SK-N-MC (cell line): ENCODE results near the gene SENP3.

Source experiments
- DNase-seq: peaks from one replicate; pipeline ENCODE4 v3.0.0-alpha.2; 2011; ENCODE audit warnings: low read depth, low spot score
- H3K27ac ChIP-seq: fragments of 200-600 bp; sonication (generic); 2 replicates; pipeline ENCODE4 v1.5.1; 2016; ENCODE audit warnings: mixed run types
- H3K36me3 ChIP-seq: fragments of 200-600 bp; sonication (generic); 2 replicates; pipeline ENCODE4 v1.6.1; 2017; ENCODE audit warnings: antibody characterized with exemption, low read length, mixed read lengths; ENCODE audit not compliant: insufficient read depth
- H3K4me3 ChIP-seq: fragments of 200-600 bp; sonication (generic); 2 replicates; pipeline ENCODE4 v1.5.1; 2016
- H3K9ac ChIP-seq: fragments of 200-600 bp; sonication (generic); 2 replicates; pipeline ENCODE4 v1.8.0; 2017; ENCODE audit warnings: mixed run types, mixed read lengths; ENCODE audit not compliant: insufficient read length
- H3K9me3 ChIP-seq: fragments of 200-600 bp; sonication (generic); 2 replicates; pipeline ENCODE4 v1.6.1; 2017; ENCODE audit warnings: low read depth, mild to moderate bottlenecking, antibody characterized with exemption, low read length, moderate library complexity, mixed read lengths
- EZH2 ChIP-seq: fragments of 200-600 bp; sonication (generic); IDR thresholded peaks from one replicate; pipeline ENCODE4 v1.6.1; 2017; ENCODE audit warnings: antibody characterized with exemption
- FOXP2 ChIP-seq: optimal IDR thresholded peaks from 2 replicates; pipeline ENCODE3; 2011; ENCODE audit warnings: mild to moderate bottlenecking, moderate library complexity; ENCODE audit not compliant: insufficient read depth; ENCODE audit errors: extremely low read length, control extremely low read depth
- POLR2AphosphoS5 ChIP-seq: IDR thresholded peaks from 2 replicates; pipeline ENCODE4 v1.6.1; 2012; ENCODE audit warnings: mild to moderate bottlenecking, low read depth, low read length, borderline replicate concordance

Gene SENP3

DNA sequence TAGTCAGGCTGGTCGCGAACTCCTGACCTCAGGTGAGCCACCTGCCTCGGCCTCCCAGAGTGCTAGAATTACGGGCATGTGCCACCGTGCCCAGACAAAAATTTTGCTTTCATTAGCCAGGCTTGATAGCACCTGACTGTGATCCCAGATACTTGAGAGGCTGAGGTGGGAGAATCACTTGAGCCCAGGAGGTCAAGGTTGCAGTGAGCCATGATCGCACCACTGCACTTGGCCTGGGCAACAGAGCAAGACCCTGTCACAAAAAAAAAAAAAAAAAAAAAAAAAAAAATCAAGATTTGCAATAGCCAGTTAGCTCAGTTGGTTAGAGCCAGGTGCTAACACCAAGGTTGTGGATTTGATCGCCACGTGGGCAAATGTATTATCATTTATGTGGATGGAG is 59.1 kb downstream of the SENP3 start:
- Histone ChIP-seq H3K4me3 (no peak overlapping the region), H3K36me3 (no peaks in the 10 kb centered on the region), H3K9me3 (no peaks in the 10 kb centered on the region), H3K9ac (no peak overlapping the region), H3K27ac (no peak overlapping the region)
- TF ChIP-seq FOXP2: no peak
- TF ChIP-seq EZH2: no peak
- TF ChIP-seq POLR2AphosphoS5: no peak
- DNase-seq: no peak
